Esophagus muscularis mucosa (tissue), 4 donors: ENCODE data around the gene SCN8A. TPM values are rescaled to one million over a fixed set of nuclear protein-coding genes. Genes with fewer than 3 reads are reported as not detected.

ENCODE experiments used
- DNase-seq: peaks from one replicate; pipeline ENCODE4 v3.0.0-alpha.2; 2017; ENCODE audit errors: extremely low spot score
- H3K27ac ChIP-seq, 4 donors: fragments of 200-600 bp; sonication (generic); replicated peaks in 1 of 4; 1 replicate in 3 of 4; 2 replicates in 1 of 4; pipeline ENCODE4 v1.5.1; 2016 to 2019; ENCODE audit warnings: mild to moderate bottlenecking in 1 of 4
- H3K27me3 ChIP-seq, 4 donors: fragments of 200-600 bp; sonication (generic); one replicate each; pipeline versions ENCODE4 v1.5.1 to v1.6.0; 2016 to 2019
- H3K36me3 ChIP-seq, 4 donors: fragments of 200-600 bp; sonication (generic); one replicate each; pipeline ENCODE4 v1.5.1; 2016 to 2019
- H3K4me1 ChIP-seq, 4 donors: fragments of 200-600 bp; sonication (generic); one replicate each; pipeline ENCODE4 v1.5.1; 2016 to 2019
- H3K4me3 ChIP-seq, 4 donors: fragments of 200-600 bp; sonication (generic); 1 replicate in 2 of 4; 2 replicates in 2 of 4; pipeline ENCODE4 v1.5.1; 2016 to 2019; ENCODE audit warnings: mild to moderate bottlenecking in 4 of 4, moderate library complexity in 1 of 4
- H3K9me3 ChIP-seq, 4 donors: fragments of 200-600 bp; sonication (generic); 1 replicate in 3 of 4; 2 replicates in 1 of 4; pipeline ENCODE4 v1.5.1; 2016 to 2019
- EP300 ChIP-seq: sonication (generic); formaldehyde crosslinking; IDR thresholded peaks from one replicate; pipeline ENCODE4 v1.6.1; 2017; ENCODE audit warnings: antibody characterized with exemption
- POLR2A ChIP-seq: fragments of 450-650 bp; IDR thresholded peaks from one replicate; pipeline ENCODE4 v1.6.1; 2017; ENCODE audit warnings: antibody characterized with exemption, moderate library complexity, mild to moderate bottlenecking, low read depth
- POLR2AphosphoS5 ChIP-seq, 2 donors: sonication (generic); formaldehyde crosslinking; IDR thresholded peaks; one replicate each; pipeline ENCODE4 v1.6.1; 2017; ENCODE audit warnings: antibody characterized with exemption in 2 of 2
- WGBS: methylation state at CpG from one replicate; pipeline ENCODE4 v1.1.5; 2018; 5-methylcytosine and 5-hydroxymethylcytosine counted together
- intact Hi-C: fragments of 100-400 bp; cut with DNase I; formaldehyde crosslinking; loops from one replicate; pipeline ENCODE4 v1.15.1; 2023
- total RNA-seq, 4 donors: library from RNA; depleted of rRNA; stranded (reverse); fragments of >200 nt; gene quantifications; one replicate each; pipeline versions ENCODE4 v1.1.0 to v1.2.1, GENCODE V29; 2016
- TF ChIP-seq, protein P1 (sequence below), 3 experiments: fragments of 200-600 bp in 2 of 3; fragments of 450-650 bp in 1 of 3; sonication (generic) in 2 of 3; IDR thresholded peaks; one replicate each; pipeline ENCODE4 v1.5.1; 2017 to 2019; ENCODE audit warnings: antibody characterized with exemption in 3 of 3, mild to moderate bottlenecking in 2 of 3, moderate library complexity in 1 of 3

SCN8A gene
- total RNA-seq, 4 donors from 2014 or later: 0.26 to 0.42 (median 0.31) TPM

DNA sequence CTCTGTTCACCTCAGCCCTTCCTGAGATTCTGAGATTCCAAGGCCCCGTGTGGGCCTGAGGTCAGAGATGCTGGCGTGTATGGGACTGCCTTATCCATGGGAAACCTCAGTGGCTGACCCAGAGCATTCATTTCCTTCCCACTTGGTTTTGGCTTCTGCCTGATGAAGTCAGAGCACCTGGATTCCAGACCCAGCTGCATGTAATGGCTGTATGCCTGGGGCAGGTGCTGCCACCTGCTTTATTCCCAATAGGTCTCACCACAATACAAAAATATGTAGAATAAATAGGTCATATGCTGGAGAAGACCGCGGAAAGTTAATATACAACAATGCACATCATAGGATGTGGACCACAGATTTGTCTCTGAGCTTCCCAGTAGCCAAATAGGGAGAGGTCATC is 231.9 kb downstream of the SCN8A start:
- intact Hi-C loops: loop anchor here (10.0 kb wide), 1 partner anchor 398 kb away; the partner anchor contains the start of gene SLC4A8
- no peak for DNase-seq
- H3K4me3 ChIP-seq: no peak overlapping the region
- no peaks in the 10 kb centered on the region for H3K9me3 ChIP-seq
- WGBS: 90% methylated on average over 4 of the region's 4 CpGs
- peaks cover 9 to 25% (median 20%) of the 10 kb centered on the region in 4 donors for H3K4me1 ChIP-seq
- TF ChIP-seq POLR2A (no peak), POLR2AphosphoS5 (IDR thresholded peaks at IDR 0.05) (no peak), EP300 (no peak)
- TF ChIP-seq, protein P1, sequence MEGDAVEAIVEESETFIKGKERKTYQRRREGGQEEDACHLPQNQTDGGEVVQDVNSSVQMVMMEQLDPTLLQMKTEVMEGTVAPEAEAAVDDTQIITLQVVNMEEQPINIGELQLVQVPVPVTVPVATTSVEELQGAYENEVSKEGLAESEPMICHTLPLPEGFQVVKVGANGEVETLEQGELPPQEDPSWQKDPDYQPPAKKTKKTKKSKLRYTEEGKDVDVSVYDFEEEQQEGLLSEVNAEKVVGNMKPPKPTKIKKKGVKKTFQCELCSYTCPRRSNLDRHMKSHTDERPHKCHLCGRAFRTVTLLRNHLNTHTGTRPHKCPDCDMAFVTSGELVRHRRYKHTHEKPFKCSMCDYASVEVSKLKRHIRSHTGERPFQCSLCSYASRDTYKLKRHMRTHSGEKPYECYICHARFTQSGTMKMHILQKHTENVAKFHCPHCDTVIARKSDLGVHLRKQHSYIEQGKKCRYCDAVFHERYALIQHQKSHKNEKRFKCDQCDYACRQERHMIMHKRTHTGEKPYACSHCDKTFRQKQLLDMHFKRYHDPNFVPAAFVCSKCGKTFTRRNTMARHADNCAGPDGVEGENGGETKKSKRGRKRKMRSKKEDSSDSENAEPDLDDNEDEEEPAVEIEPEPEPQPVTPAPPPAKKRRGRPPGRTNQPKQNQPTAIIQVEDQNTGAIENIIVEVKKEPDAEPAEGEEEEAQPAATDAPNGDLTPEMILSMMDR (IDR thresholded peaks at IDR 0.05): no peak
- H3K27me3 ChIP-seq: peaks cover 0 to 56% (median 10%) of the 10 kb centered on the region in 4 donors
- H3K27ac ChIP-seq: no peak overlapping the region
- H3K36me3 ChIP-seq: no peaks in the 10 kb centered on the region

DNA sequence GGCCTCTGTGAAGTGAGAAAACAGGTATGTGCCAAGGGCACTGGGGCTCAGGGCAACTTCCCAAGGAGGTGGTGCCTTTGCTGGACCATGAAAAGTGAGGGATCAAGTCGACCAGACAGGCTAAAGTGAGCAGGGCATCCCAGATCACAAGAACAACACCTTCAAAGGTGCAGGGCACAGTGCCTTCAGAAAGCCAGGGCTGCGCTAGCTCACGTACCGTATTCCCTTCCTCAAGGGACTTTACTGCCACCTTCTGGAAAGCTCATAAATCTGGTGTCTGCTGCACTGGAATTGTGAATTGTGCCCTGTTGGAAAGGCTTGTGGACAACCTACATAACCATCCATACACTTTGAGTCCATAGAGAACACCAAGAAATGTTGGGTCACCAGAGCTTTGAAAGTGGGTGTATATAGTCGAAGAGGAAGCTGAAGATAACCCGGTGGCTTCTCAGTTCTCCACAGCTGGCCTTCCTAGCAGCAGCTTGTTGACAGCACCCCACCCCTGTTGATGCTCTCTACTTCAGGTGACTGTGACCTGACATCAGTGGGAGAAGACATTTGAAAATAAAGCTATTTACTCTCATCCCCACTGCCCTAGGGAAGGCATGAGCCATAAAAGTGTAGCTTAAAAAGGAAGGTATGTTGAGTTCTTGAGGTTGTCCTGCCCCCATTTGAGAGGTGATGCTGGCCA is 233.0 kb downstream of the SCN8A start:
- Histone ChIP-seq H3K9me3 (no peaks in the 10 kb centered on the region), H3K4me1 (peaks cover 9 to 25% (median 20%) of the 10 kb centered on the region in 4 donors), H3K36me3 (no peaks in the 10 kb centered on the region), H3K27ac (no peak overlapping the region), H3K4me3 (no peak overlapping the region), H3K27me3 (peaks cover 0 to 54% (median 10%) of the 10 kb centered on the region in 4 donors)
- TF ChIP-seq POLR2AphosphoS5 (IDR thresholded peaks at IDR 0.05) (no peak), POLR2A (no peak), EP300 (no peak)
- TF ChIP-seq, protein P1 (IDR thresholded peaks at IDR 0.05): peak; percentile 11 to 35 (median 33)
- 24% methylated on average over 6 of the region's 6 CpGs for WGBS
- intact Hi-C loops: loop anchor here (10.0 kb wide), 1 partner anchor 399 kb away; the partner anchor contains the start of gene SLC4A8
- no peak for DNase-seq

DNA sequence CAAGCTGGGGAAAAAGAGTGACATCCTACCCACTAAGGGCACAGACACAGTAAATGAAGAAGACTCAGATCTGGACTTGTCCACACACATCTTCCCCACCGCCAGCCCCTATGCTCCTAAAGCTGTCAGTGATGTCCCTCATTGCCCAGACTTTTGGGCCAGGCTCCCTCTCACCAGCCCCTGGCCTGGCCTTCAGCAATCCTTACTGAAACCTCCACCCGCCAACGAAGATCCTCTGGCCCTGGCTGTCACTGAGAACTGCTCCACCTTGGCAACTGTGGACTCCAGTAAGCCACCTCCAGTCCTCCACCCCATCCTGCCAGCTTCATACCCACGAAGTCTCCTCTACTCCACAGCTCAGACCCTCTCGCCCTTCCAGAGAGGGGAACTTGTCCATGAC is 234.2 kb downstream of the SCN8A start:
- peaks cover 7 to 19% (median 14%) of the 10 kb centered on the region in 4 donors for H3K4me1 ChIP-seq
- WGBS: 89% methylated on average over 5 of the region's 5 CpGs
- no peak overlapping the region for H3K4me3 ChIP-seq
- H3K9me3 ChIP-seq: no peaks in the 10 kb centered on the region
- no peaks in the 10 kb centered on the region for H3K36me3 ChIP-seq
- DNase-seq: no peak
- peaks cover 0 to 47% (median 8%) of the 10 kb centered on the region in 4 donors for H3K27me3 ChIP-seq
- no peak overlapping the region for H3K27ac ChIP-seq
- intact Hi-C loops: loop anchor here (10.0 kb wide), 1 partner anchor 400 kb away; the partner anchor contains the start of gene SLC4A8
- no peak for TF ChIP-seq POLR2A
- TF ChIP-seq, protein P1 (IDR thresholded peaks at IDR 0.05): no peak
- TF ChIP-seq POLR2AphosphoS5 (IDR thresholded peaks at IDR 0.05): no peak
- TF ChIP-seq EP300: no peak

DNA sequence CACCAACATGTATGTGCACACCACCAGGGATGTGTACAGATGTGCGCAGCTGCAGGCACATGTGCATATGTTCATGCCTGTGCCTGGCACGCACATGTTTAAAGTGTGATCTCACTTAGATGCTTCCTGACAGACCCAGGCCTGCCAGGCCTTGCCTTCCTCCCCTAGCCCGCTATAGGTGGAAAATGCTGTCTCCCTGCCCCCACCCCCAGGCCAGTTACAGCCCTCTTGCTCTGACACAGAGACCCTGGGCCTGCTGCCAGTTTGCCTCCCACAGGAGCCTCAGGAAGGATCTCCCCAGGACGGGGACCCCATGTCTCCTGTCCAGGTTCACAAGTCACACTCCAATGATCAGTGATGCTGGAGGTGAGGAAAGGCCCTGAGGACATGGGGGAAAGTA is 235.8 kb downstream of the SCN8A start:
- no peaks in the 10 kb centered on the region for H3K9me3 ChIP-seq
- peaks cover 0 to 3% (median 1%) of the 10 kb centered on the region in 4 donors for H3K4me1 ChIP-seq
- no peak overlapping the region for H3K4me3 ChIP-seq
- no peaks in the 10 kb centered on the region for H3K36me3 ChIP-seq
- H3K27me3 ChIP-seq: peaks cover 0 to 43% (median 1%) of the 10 kb centered on the region in 4 donors
- DNase-seq: no peak
- no peak for TF ChIP-seq POLR2A
- no peak for TF ChIP-seq POLR2AphosphoS5 (IDR thresholded peaks at IDR 0.05)
- TF ChIP-seq, protein P1 (IDR thresholded peaks at IDR 0.05): no peak
- no peak for TF ChIP-seq EP300
- H3K27ac ChIP-seq: no peak overlapping the region
- intact Hi-C loops: loop anchor here (10.0 kb wide), 1 partner anchor 402 kb away; the partner anchor contains the start of gene SLC4A8
- 70% methylated on average over 4 of the region's 4 CpGs for WGBS
